GM23338 (cell line): Measurements from ENCODE around the gene XXYLT1. TPM values are rescaled to one million over a fixed set of nuclear protein-coding genes. Genes with fewer than 3 reads are reported as not detected.

Source experiments
- ATAC-seq: fragments of 200-7000 bp; cut with Tn5 transposase; 3 replicates; pipeline ENCODE4 v1.9.1; 2020
- DNase-seq: peaks from one replicate; pipeline ENCODE4 v3.0.0-alpha.2; 2015; ENCODE audit warnings: low spot score
- H2AFZ ChIP-seq: fragments of 200-600 bp; sonication (generic); 2 replicates; pipeline ENCODE4 v1.8.0; 2016; ENCODE audit warnings: antibody characterized with exemption, mild to moderate bottlenecking, moderate library complexity
- H3F3A ChIP-seq: fragments of 200-600 bp; sonication (generic); replicated peaks from 2 replicates; pipeline ENCODE4 v1.8.0; 2017; ENCODE audit warnings: antibody characterized with exemption, mixed run types, low read depth
- H3K27ac ChIP-seq: fragments of 200-600 bp; sonication (generic); 2 replicates; pipeline ENCODE4 v1.6.1; 2016; ENCODE audit warnings: low read depth
- H3K27me3 ChIP-seq: fragments of 200-600 bp; sonication (generic); 2 replicates; pipeline ENCODE4 v1.8.0; 2016; ENCODE audit warnings: mild to moderate bottlenecking, mixed run types, moderate library complexity; ENCODE audit not compliant: insufficient read depth
- H3K36me3 ChIP-seq: fragments of 200-600 bp; sonication (generic); 2 replicates; pipeline ENCODE4 v1.8.0; 2016; ENCODE audit warnings: mild to moderate bottlenecking; ENCODE audit not compliant: insufficient read depth
- H3K4me1 ChIP-seq: fragments of 200-600 bp; sonication (generic); 2 replicates; pipeline ENCODE4 v1.8.0; 2016; ENCODE audit warnings: mild to moderate bottlenecking, moderate library complexity; ENCODE audit not compliant: insufficient read depth
- H3K4me2 ChIP-seq: fragments of 200-600 bp; sonication (generic); 2 replicates; pipeline ENCODE4 v1.7.1; 2017; ENCODE audit warnings: mixed run types
- H3K4me3 ChIP-seq: fragments of 200-600 bp; sonication (generic); 2 replicates; pipeline ENCODE4 v1.6.1; 2016; ENCODE audit warnings: mixed run types
- H3K79me2 ChIP-seq: fragments of 200-600 bp; sonication (generic); replicated peaks from 2 replicates; pipeline ENCODE4 v1.8.0; 2017; ENCODE audit warnings: mild to moderate bottlenecking; ENCODE audit not compliant: insufficient read depth
- H3K9me2 ChIP-seq: fragments of 200-600 bp; sonication (generic); 2 replicates; pipeline ENCODE4 v1.8.0; 2017; ENCODE audit not compliant: insufficient read depth
- H4K20me1 ChIP-seq: fragments of 200-600 bp; sonication (generic); replicated peaks from 2 replicates; pipeline ENCODE4 v1.8.0; 2017; ENCODE audit warnings: mild to moderate bottlenecking; ENCODE audit not compliant: insufficient read depth
- H3K27ac Mint-ChIP-seq: 2 replicates; pipeline ENCODE4 v1.8.0; 2020; ENCODE audit warnings: inconsistent platforms, mild to moderate bottlenecking, moderate library complexity, mixed read lengths
- H3K27me3 Mint-ChIP-seq: 3 replicates; pipeline ENCODE4 v1.8.0; 2022; ENCODE audit warnings: low read depth, mild to moderate bottlenecking, moderate library complexity, mixed read lengths, inconsistent platforms; ENCODE audit not compliant: insufficient read depth, poor library complexity
- H3K36me3 Mint-ChIP-seq: 3 replicates; pipeline ENCODE4 v1.8.0; 2021; ENCODE audit warnings: low read depth, mild to moderate bottlenecking, inconsistent platforms, moderate library complexity, mixed read lengths
- H3K4me1 Mint-ChIP-seq: 3 replicates; pipeline ENCODE4 v1.8.0; 2020; ENCODE audit warnings: mild to moderate bottlenecking, inconsistent platforms, mixed read lengths
- H3K4me3 Mint-ChIP-seq: 3 replicates; pipeline ENCODE4 v1.8.0; 2021; ENCODE audit warnings: moderate library complexity, mild to moderate bottlenecking, inconsistent platforms, mixed read lengths
- H3K9me3 Mint-ChIP-seq: 3 replicates; pipeline ENCODE4 v1.8.0; 2020; ENCODE audit warnings: moderate library complexity, mild to moderate bottlenecking, inconsistent platforms, mixed read lengths
- CREB1 ChIP-seq: fragments of 250-450 bp; sonication (Bioruptor Pico); IDR thresholded peaks from 2 replicates; pipeline ENCODE4 v1.5.0; 2020; ENCODE audit warnings: low read depth, mild to moderate bottlenecking, moderate library complexity
- CTCF ChIP-seq, 2 experiments: fragments of 200-600 bp in 1 of 2; sonication (generic) in 1 of 2; conservative IDR thresholded peaks; 2 replicates each; pipeline versions ENCODE4 v1.5.1 to v1.6.1; 2016 to 2017; ENCODE audit warnings: antibody characterized with exemption in 2 of 2, low read depth in 2 of 2, mild to moderate bottlenecking in 2 of 2, moderate library complexity in 1 of 2
- ETS1 ChIP-seq: IDR thresholded peaks from 2 replicates; pipeline ENCODE4 v1.6.1; 2016; ENCODE audit warnings: antibody characterized with exemption
- EZH2 ChIP-seq: fragments of 200-600 bp; sonication (generic); IDR thresholded peaks from one replicate; pipeline ENCODE4 v1.8.0; 2017; ENCODE audit warnings: antibody characterized with exemption, mild to moderate bottlenecking, low read depth; ENCODE audit not compliant: unreplicated experiment
- EZH2phosphoT487 ChIP-seq: fragments of 200-600 bp; sonication (generic); IDR thresholded peaks from one replicate; pipeline ENCODE4 v1.8.1; 2018; ENCODE audit warnings: antibody characterized with exemption; ENCODE audit not compliant: unreplicated experiment
- JUNB ChIP-seq: IDR thresholded peaks from one replicate; pipeline ENCODE4 v1.6.1; 2016; ENCODE audit warnings: antibody characterized with exemption; ENCODE audit not compliant: unreplicated experiment
- REST ChIP-seq: IDR thresholded peaks from one replicate; pipeline ENCODE4 v1.6.1; 2018; ENCODE audit warnings: antibody characterized with exemption; ENCODE audit not compliant: unreplicated experiment
- STAT1 ChIP-seq: IDR thresholded peaks from one replicate; pipeline ENCODE4 v1.6.1; 2016; ENCODE audit warnings: antibody characterized with exemption; ENCODE audit not compliant: unreplicated experiment
- ZNF114 ChIP-seq: fragments of 250-450 bp; sonication (Bioruptor Pico); IDR thresholded peaks from 2 replicates; pipeline ENCODE4 v1.5.0; 2020; ENCODE audit warnings: mild to moderate bottlenecking, moderate library complexity
- ZNF331 ChIP-seq: fragments of 250-450 bp; sonication (Bioruptor Pico); IDR thresholded peaks from 2 replicates; pipeline ENCODE4 v1.5.0; 2020; ENCODE audit warnings: low read depth, mild to moderate bottlenecking, moderate library complexity
- ZNF462 ChIP-seq: fragments of 250-450 bp; sonication (Bioruptor Pico); IDR thresholded peaks from 2 replicates; pipeline ENCODE4 v1.5.0; 2020; ENCODE audit warnings: mild to moderate bottlenecking, moderate library complexity
- polyA plus RNA-seq: library from polyadenylated mRNA; unstranded; fragments of >200 nt; fragmentation: Nextera tagmentation; extraction: Ambion mirVana; gene quantifications from 2 replicates; pipeline ENCODE4 v1.2.1, GENCODE V29; 2016
- total RNA-seq: library from RNA; depleted of rRNA; stranded (reverse); fragments of >200 nt; shearing (Covaris generic); gene quantifications from 2 replicates; pipeline ENCODE4 v1.2.3, GENCODE V29; 2014

Gene XXYLT1
- total and polyA plus RNA-seq, 2 experiments from 2014 or later, result 13.5 to 34.8 TPM

GRCh38 chr3:195176776-195177175 is 94.2 kb downstream of the XXYLT1 start:
- Histone ChIP-seq H4K20me1 (no peaks in the 10 kb centered on the region), H3K36me3 (no peaks in the 10 kb centered on the region), H3K4me2 (no peak overlapping the region), H3K4me1 (peaks cover 12% of the 10 kb centered on the region), H3K27ac (no peak overlapping the region), H3F3A (no peaks in the 10 kb centered on the region), H3K79me2 (peaks cover 12% of the 10 kb centered on the region), H3K9me2 (no peaks in the 10 kb centered on the region), H3K4me3 (no peak overlapping the region), H2AFZ (no peak overlapping the region), H3K27me3 (no peaks in the 10 kb centered on the region)
- no peak overlapping the region for H3K4me3 Mint-ChIP-seq
- no peak overlapping the region for H3K27ac Mint-ChIP-seq
- no peaks in the 10 kb centered on the region for H3K9me3 Mint-ChIP-seq
- H3K27me3 Mint-ChIP-seq, result peaks cover 3% of the 10 kb centered on the region
- DNase-seq (no peak), ATAC-seq (no peak)
- TF ChIP-seq EZH2phosphoT487, result no peak
- no peak for TF ChIP-seq ETS1
- no peak for TF ChIP-seq EZH2
- TF ChIP-seq CREB1 (CRISPR knock-in tag), result no peak
- TF ChIP-seq REST, result no peak
- TF ChIP-seq JUNB, result no peak
- no peak for TF ChIP-seq ZNF462
- no peak for TF ChIP-seq STAT1
- TF ChIP-seq CTCF (conservative IDR thresholded peaks at IDR 0.05; ENCODE audit: low read depth in 2 of 2), result no peak
- no peak for TF ChIP-seq ZNF331
- no peak for TF ChIP-seq ZNF114 (CRISPR knock-in tag)
- H3K36me3 Mint-ChIP-seq, result peaks cover 18% of the 10 kb centered on the region
- H3K4me1 Mint-ChIP-seq, result peaks cover 42% of the 10 kb centered on the region
